ENCODE data around the gene DNAJB14. TPM values are rescaled to one million over a fixed set of nuclear protein-coding genes. Genes with fewer than 3 reads are reported as not detected.

DNAJB14 gene
- total RNA-seq, 1 experiment from 2014 or later = 41.5 TPM

- no peaks in the 10 kb centered on the region for H3K4me1 ChIP-seq (ENCODE audit: control insufficient read depth, insufficient read depth, low read length)
- TF ChIP-seq REST (IDR thresholded peaks at IDR 0.05; ENCODE audit: insufficient read depth in 1 of 2, low read depth in 2 of 2, low read length in 1 of 2) (no peak), CTCF (IDR thresholded peaks at IDR 0.05) (no peak), POLR2AphosphoS5 (IDR thresholded peaks at IDR 0.05; ENCODE audit: low read depth, low read length) (no peak), TCF7L2 (IDR thresholded peaks at IDR 0.05; ENCODE audit: low read depth, low read length) (no peak), SIN3A (IDR thresholded peaks at IDR 0.05; ENCODE audit: borderline replicate concordance, insufficient read depth, low read depth, low read length) (no peak)
- ATAC-seq (no peak), DNase-seq (ENCODE audit: low read depth, low spot score) (no peak)
- in situ Hi-C loops (cut with HindIII; ENCODE audit: low pct_unique_long_range_greater_than_20kb, low sequenced_read_pairs) = no loop called here
- no peaks in the 10 kb centered on the region; the same call in 1 of the 2 replicates for H3K36me3 ChIP-seq (ENCODE audit: control insufficient read depth, insufficient read depth, low read length)
- no peaks in the 10 kb centered on the region; the same call in 1 of the 2 replicates for H3K9me3 ChIP-seq (ENCODE audit: control insufficient read depth, insufficient read depth, low read depth, low read length)
- no peak overlapping the region for H3K4me3 ChIP-seq (ENCODE audit: low read depth in 2 of 2, low read length in 2 of 2)
- no peaks in the 10 kb centered on the region for H3K27me3 ChIP-seq (ENCODE audit: control insufficient read depth, insufficient read depth, low read length)
- POLR2A ChIA-PET = no interaction called here
- H3K27ac ChIP-seq (ENCODE audit: low read length) = no peak overlapping the region
- CTCF ChIA-PET = no interaction called here
- intact Hi-C loops (cut with micrococcal nuclease; ENCODE audit: unreplicated experiment) = no loop called here
- BruUV-seq (replicated peaks) = no TSS peak
Observed at GRCh38 chr4:99934891-99935290, 11.5 kb downstream of the DNAJB14 start.

GRCh38 chr4:99927566-99927965 lies 18.9 kb downstream of the DNAJB14 start:
- POLR2A ChIA-PET = no interaction called here
- H3K27ac ChIP-seq (ENCODE audit: low read length) = no peak overlapping the region
- intact Hi-C loops (cut with micrococcal nuclease; ENCODE audit: unreplicated experiment) (no loop called here), in situ Hi-C loops (cut with HindIII; ENCODE audit: low pct_unique_long_range_greater_than_20kb, low sequenced_read_pairs) (no loop called here)
- DNase-seq (ENCODE audit: low read depth, low spot score) = no peak
- no peak for ATAC-seq
- no peaks in the 10 kb centered on the region for H3K27me3 ChIP-seq (ENCODE audit: control insufficient read depth, insufficient read depth, low read length)
- BruUV-seq (replicated peaks) = no TSS peak
- CTCF ChIA-PET = no interaction called here
- H3K9me3 ChIP-seq (ENCODE audit: control insufficient read depth, insufficient read depth, low read depth, low read length) = no peaks in the 10 kb centered on the region
- no peaks in the 10 kb centered on the region for H3K4me1 ChIP-seq (ENCODE audit: control insufficient read depth, insufficient read depth, low read length)
- no peak overlapping the region for H3K4me3 ChIP-seq (ENCODE audit: low read depth in 2 of 2, low read length in 2 of 2)
- TF ChIP-seq TCF7L2 (IDR thresholded peaks at IDR 0.05; ENCODE audit: low read depth, low read length) (no peak), CTCF (IDR thresholded peaks at IDR 0.05) (no peak), SIN3A (IDR thresholded peaks at IDR 0.05; ENCODE audit: borderline replicate concordance, insufficient read depth, low read depth, low read length) (no peak), REST (IDR thresholded peaks at IDR 0.05; ENCODE audit: insufficient read depth in 1 of 2, low read depth in 2 of 2, low read length in 1 of 2) (no peak), POLR2AphosphoS5 (IDR thresholded peaks at IDR 0.05; ENCODE audit: low read depth, low read length) (no peak)
- H3K36me3 ChIP-seq (ENCODE audit: control insufficient read depth, insufficient read depth, low read length) = peaks cover 6% of the 10 kb centered on the region

Data from Panc1 (cell line).